ENCODE data around the gene PDE7B.

DNA sequence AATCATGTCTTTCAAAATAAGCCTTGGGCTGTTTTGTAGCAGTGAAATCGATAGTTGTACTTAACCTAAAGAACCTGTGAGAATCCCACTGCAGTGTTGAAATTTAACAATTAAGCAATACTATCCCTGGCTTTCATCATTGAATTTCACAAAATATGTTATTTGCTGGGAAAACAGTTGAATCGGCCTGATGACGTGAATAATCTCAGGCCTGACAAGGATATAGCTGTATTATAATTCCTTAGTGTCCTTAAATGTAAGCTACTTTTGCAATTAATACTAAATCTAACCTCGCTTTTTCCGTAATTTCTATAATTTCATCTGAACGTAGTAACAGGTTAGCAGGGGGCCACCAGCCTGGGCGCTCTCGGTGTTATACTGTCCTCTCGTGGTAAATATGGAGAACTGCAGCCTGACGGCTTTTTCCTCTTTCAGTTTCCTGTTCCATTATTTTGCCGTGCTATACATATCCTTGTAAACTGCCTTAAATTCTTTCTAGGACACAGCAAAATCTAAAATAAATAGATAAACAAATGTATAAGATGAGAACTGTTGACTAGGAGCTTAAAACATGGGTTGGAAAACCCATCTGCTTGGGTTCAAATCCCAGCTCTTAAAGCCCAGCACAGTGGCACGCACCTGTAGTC, 374.6 kb downstream of the PDE7B start:
- TF ChIP-seq EP300 (IDR thresholded peaks at IDR 0.05), result peak in 1 of 2 donors; percentile 29
- TF ChIP-seq POLR2A (IDR thresholded peaks at IDR 0.05), result no peak
- TF ChIP-seq, protein P1, sequence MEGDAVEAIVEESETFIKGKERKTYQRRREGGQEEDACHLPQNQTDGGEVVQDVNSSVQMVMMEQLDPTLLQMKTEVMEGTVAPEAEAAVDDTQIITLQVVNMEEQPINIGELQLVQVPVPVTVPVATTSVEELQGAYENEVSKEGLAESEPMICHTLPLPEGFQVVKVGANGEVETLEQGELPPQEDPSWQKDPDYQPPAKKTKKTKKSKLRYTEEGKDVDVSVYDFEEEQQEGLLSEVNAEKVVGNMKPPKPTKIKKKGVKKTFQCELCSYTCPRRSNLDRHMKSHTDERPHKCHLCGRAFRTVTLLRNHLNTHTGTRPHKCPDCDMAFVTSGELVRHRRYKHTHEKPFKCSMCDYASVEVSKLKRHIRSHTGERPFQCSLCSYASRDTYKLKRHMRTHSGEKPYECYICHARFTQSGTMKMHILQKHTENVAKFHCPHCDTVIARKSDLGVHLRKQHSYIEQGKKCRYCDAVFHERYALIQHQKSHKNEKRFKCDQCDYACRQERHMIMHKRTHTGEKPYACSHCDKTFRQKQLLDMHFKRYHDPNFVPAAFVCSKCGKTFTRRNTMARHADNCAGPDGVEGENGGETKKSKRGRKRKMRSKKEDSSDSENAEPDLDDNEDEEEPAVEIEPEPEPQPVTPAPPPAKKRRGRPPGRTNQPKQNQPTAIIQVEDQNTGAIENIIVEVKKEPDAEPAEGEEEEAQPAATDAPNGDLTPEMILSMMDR (IDR thresholded peaks at IDR 0.05), result peak; percentile 95 to 100 (median 99)

Measured in tibial nerve (tissue), 4 donors.